HCT116 (cell line): Measurements from ENCODE around the gene ELN. TPM values are rescaled to one million over a fixed set of nuclear protein-coding genes. Genes with fewer than 3 reads are reported as not detected.

Experiments used
- ATAC-seq: fragments of 200-7000 bp; cut with Tn5 transposase; 2 replicates; pipeline ENCODE4 v1.9.1; 2020; ENCODE audit warnings: mild to moderate bottlenecking, moderate library complexity
- BruUV-seq: library from RNA; stranded (reverse); fragments of 400-500 nt; replicated peaks from 2 replicates; lab custom pipeline; 2021; lab: Mats Ljungman, UMichigan
- CTCF ChIA-PET: fragments of 300-600 bp; sonication (Branson Sonifier 250); formaldehyde crosslinking; loops from one replicate; lab custom pipeline; 2021; ENCODE audit warnings: antibody characterized with exemption; lab: Charles Lee
- POLR2A ChIA-PET: fragments of 300-600, 350-600 bp; sonication (Branson Sonifier 250); formaldehyde crosslinking; loops from one replicate; lab custom pipeline; 2021; ENCODE audit warnings: antibody characterized with exemption; lab: Charles Lee
- RAD21 ChIA-PET, 2 experiments: fragments of 300-600 bp; sonication (Branson Sonifier 250); formaldehyde crosslinking; loops; one replicate each; lab custom pipeline; 2023; ENCODE audit warnings: low total read pairs in 2 of 2; ENCODE audit not compliant: uncharacterized antibody in 2 of 2, unreplicated experiment in 2 of 2, low non-redundant PET in 1 of 2; lab: Charles Lee
- DNase-seq: peaks from one replicate; pipeline ENCODE4 v3.0.0-alpha.2; 2010; ENCODE audit warnings: low read depth, low spot score
- H2AFZ ChIP-seq: fragments of 200-600 bp; shearing (Covaris generic), sonication (generic); 2 replicates; pipeline ENCODE4 v1.6.1; 2017; ENCODE audit warnings: low read depth, mixed run types, mixed read lengths, antibody characterized with exemption, low read length; ENCODE audit not compliant: poor library complexity, severe bottlenecking
- H3K27ac ChIP-seq: 2 replicates; pipeline ENCODE4 v1.5.1; 2012; ENCODE audit warnings: low read depth, low read length
- H3K27me3 ChIP-seq: fragments of 200-600 bp; sonication (generic); 2 replicates; pipeline ENCODE4 v1.6.1; 2016; ENCODE audit warnings: mixed run types, low read length, mixed read lengths; ENCODE audit not compliant: insufficient read depth
- H3K36me3 ChIP-seq, 2 experiments: fragments of 200-500 bp in 1 of 2; fragments of 200-600 bp in 1 of 2; sonication (Bioruptor generic) in 1 of 2; sonication (generic) in 1 of 2; 2 replicates each; pipeline versions ENCODE4 v1.5.1 to v1.6.1; 2014 to 2016; ENCODE audit warnings: low read length in 2 of 2, inconsistent platforms in 1 of 2, mixed read lengths in 1 of 2, mixed run types in 1 of 2; ENCODE audit not compliant: insufficient read depth in 2 of 2, control insufficient read depth in 1 of 2
- H3K4me1 ChIP-seq, 2 experiments: fragments of 200-600 bp in 1 of 2; sonication (generic) in 1 of 2; 2 replicates each; pipeline versions ENCODE4 v1.5.1 to v1.6.1; 2012 to 2017; ENCODE audit warnings: low read length in 2 of 2, inconsistent platforms in 1 of 2, mild to moderate bottlenecking in 1 of 2, mixed read lengths in 1 of 2, mixed run types in 1 of 2, moderate library complexity in 1 of 2; ENCODE audit not compliant: insufficient read depth in 2 of 2, control insufficient read depth in 1 of 2
- H3K4me2 ChIP-seq: fragments of 200-600 bp; sonication (generic); 2 replicates; pipeline ENCODE4 v1.6.1; 2017; ENCODE audit warnings: mixed run types, low read length, mixed read lengths
- H3K4me3 ChIP-seq, 2 experiments: fragments of 200-600 bp in 1 of 2; sonication (generic) in 1 of 2; replicated peaks in 1 of 2; 2 replicates each; pipeline ENCODE4 v1.5.1; 2011 to 2016; ENCODE audit warnings: low read length in 2 of 2, control low read depth in 1 of 2, low read depth in 1 of 2, mild to moderate bottlenecking in 1 of 2, mixed read lengths in 1 of 2, mixed run types in 1 of 2
- H3K79me2 ChIP-seq: fragments of 200-600 bp; sonication (generic); 2 replicates; pipeline ENCODE4 v1.6.1; 2017; ENCODE audit warnings: mild to moderate bottlenecking, mixed run types, low read length, moderate library complexity, mixed read lengths; ENCODE audit not compliant: insufficient read depth
- H3K9ac ChIP-seq: fragments of 200-600 bp; sonication (generic); 2 replicates; pipeline ENCODE4 v1.6.1; 2016; ENCODE audit warnings: low read length, mixed read lengths
- H3K9me2 ChIP-seq: fragments of 200-600 bp; sonication (generic), shearing (Covaris generic); 2 replicates; pipeline ENCODE4 v1.6.1; 2017; ENCODE audit warnings: mixed run types, mild to moderate bottlenecking, moderate library complexity; ENCODE audit not compliant: insufficient read depth
- H3K9me3 ChIP-seq, 2 experiments: fragments of 200-500 bp in 1 of 2; fragments of 200-600 bp in 1 of 2; sonication (Bioruptor generic) in 1 of 2; sonication (generic) in 1 of 2; 2 replicates each; pipeline ENCODE4 v1.6.1; 2014 to 2017; ENCODE audit warnings: low read length in 2 of 2, mixed read lengths in 2 of 2, inconsistent platforms in 1 of 2, low read depth in 1 of 2, mild to moderate bottlenecking in 1 of 2, mixed run types in 1 of 2, moderate library complexity in 1 of 2; ENCODE audit not compliant: control insufficient read depth in 1 of 2, insufficient read depth in 1 of 2
- H4K20me1 ChIP-seq: fragments of 200-600 bp; sonication (generic), shearing (Covaris generic); 2 replicates; pipeline ENCODE4 v1.6.1; 2017; ENCODE audit warnings: mixed run types, mild to moderate bottlenecking, moderate library complexity; ENCODE audit not compliant: insufficient read depth
- EGR1 ChIP-seq: IDR thresholded peaks from 2 replicates; pipeline ENCODE4 v1.6.1; 2012; ENCODE audit warnings: low read depth
- EZH2 ChIP-seq: fragments of 200-600 bp; sonication (generic); IDR thresholded peaks from 2 replicates; pipeline ENCODE4 v1.6.1; 2017; ENCODE audit warnings: antibody characterized with exemption, mixed run types
- RAD21 ChIP-seq: IDR thresholded peaks from 2 replicates; pipeline ENCODE4 v1.6.1; 2012; ENCODE audit warnings: low read depth, mild to moderate bottlenecking
- SIN3A ChIP-seq: IDR thresholded peaks from 2 replicates; pipeline ENCODE4 v1.6.1; 2012; ENCODE audit warnings: low read depth
- SP1 ChIP-seq: IDR thresholded peaks from 2 replicates; pipeline ENCODE4 v1.6.1; 2012; ENCODE audit warnings: low read depth
- SRF ChIP-seq: IDR thresholded peaks from 2 replicates; pipeline ENCODE4 v1.6.1; 2012; ENCODE audit warnings: low read depth
- TCF7L2 ChIP-seq: IDR thresholded peaks from 2 replicates; pipeline ENCODE4 v1.7.0; 2011; ENCODE audit warnings: borderline replicate concordance, inconsistent platforms; ENCODE audit not compliant: insufficient read depth, insufficient read length; ENCODE audit errors: extremely low read depth
- ZBTB33 ChIP-seq: IDR thresholded peaks from 2 replicates; pipeline ENCODE4 v1.6.1; 2011; ENCODE audit warnings: mild to moderate bottlenecking, low read length, moderate library complexity; ENCODE audit not compliant: insufficient replicate concordance; ENCODE audit errors: extremely low read depth
- intact Hi-C: fragments of 100-400 bp; cut with micrococcal nuclease; formaldehyde crosslinking; loops from 2 replicates; pipeline ENCODE4 v1.10.0; 2022
- total RNA-seq: library from RNA; stranded (reverse); gene quantifications from one replicate; pipeline ENCODE4 v1.2.1, GENCODE V29; 2021; ENCODE audit not compliant: unreplicated experiment

Gene ELN
- total RNA-seq, 1 experiment from 2014 or later = 0.17 TPM

- no peak overlapping the region for H2AFZ ChIP-seq
- no peaks in the 10 kb centered on the region for H4K20me1 ChIP-seq
- no peaks in the 10 kb centered on the region for H3K9me3 ChIP-seq
- H3K9ac ChIP-seq = no peak overlapping the region
- TF ChIP-seq EZH2 (no peak), SRF (no peak), RAD21 (no peak), ZBTB33 (no peak), TCF7L2 (no peak), SIN3A (no peak), SP1 (no peak), EGR1 (no peak)
- peaks cover 6 to 24% of the 10 kb centered on the region in 2 experiments; a peak in 3 of 4 replicates for H3K4me1 ChIP-seq
- H3K4me3 ChIP-seq = no peak overlapping the region
- H3K27me3 ChIP-seq = 0 out of 2 replicates have a peak, but pooled peaks cover 7% of the 10 kb centered on the region
- H3K9me2 ChIP-seq = no peaks in the 10 kb centered on the region
- ChIA-PET CTCF (interaction anchor here (1.1 to 2.7 kb wide), 6 partner anchors 9 to 160 kb away, joined by 3 to 29 read pairs (median 8); no protein-coding TSS in a partner anchor), POLR2A (interaction anchor here (1.0 kb wide), 1 partner anchor 23 kb away, joined by 4 read pairs; no protein-coding TSS in a partner anchor), RAD21 (interaction anchor here in 1 of 2 experiments (1.4 kb wide), 1 partner anchor 137 kb away, joined by 4 read pairs; no protein-coding TSS in a partner anchor)
- H3K79me2 ChIP-seq = no peaks in the 10 kb centered on the region
- no TSS peak for BruUV-seq
- intact Hi-C loops = loop anchor here (1.0 kb wide), 1 partner anchor 159 kb away; no protein-coding TSS in a partner anchor
- H3K4me2 ChIP-seq = no peak overlapping the region
- no peaks in the 10 kb centered on the region for H3K36me3 ChIP-seq
- DNase-seq = no peak
- H3K27ac ChIP-seq = no peak overlapping the region
- no peak for ATAC-seq
Measured at GRCh38 chr7:74025730-74026129, 2.2 kb upstream of the ELN start.
